H1 (cell line): ENCODE measurements around the gene FRMD4A. TPM values are rescaled to one million over a fixed set of nuclear protein-coding genes. Genes with fewer than 3 reads are reported as not detected.

ENCODE experiments used
- CTCF ChIP-seq, 3 experiments: IDR thresholded peaks; 1 replicate in 2 of 3; 2 replicates in 1 of 3; pipeline versions ENCODE4 v1.5.1 to v1.6.1; 2011; ENCODE audit warnings: low read length in 3 of 3, mild to moderate bottlenecking in 3 of 3, inconsistent platforms in 2 of 3, low read depth in 1 of 3, moderate library complexity in 1 of 3; ENCODE audit not compliant: insufficient read depth in 1 of 3; ENCODE audit errors: control extremely low read depth in 1 of 3
- SIN3A ChIP-seq, 2 experiments: IDR thresholded peaks in 1 of 2; conservative IDR thresholded peaks in 1 of 2; 2 replicates each; pipeline ENCODE4 v1.6.1; 2011 to 2012; ENCODE audit warnings: low read length in 2 of 2, improper control_type of control experiment in 1 of 2, low read depth in 1 of 2, mild to moderate bottlenecking in 1 of 2
- SP2 ChIP-seq: IDR thresholded peaks from 2 replicates; pipeline ENCODE4 v1.6.1; 2012; ENCODE audit warnings: mild to moderate bottlenecking, low read length, inconsistent platforms
- polyA plus RNA-seq, 7 experiments: library from polyadenylated mRNA; depleted of rRNA in 3 of 7; stranded (reverse) in 5 of 7; unstranded in 2 of 7; fragments of >200 nt in 5 of 7; fragments of 200-250 nt in 2 of 7; gene quantifications; 1 replicate in 5 of 7; 2 replicates in 1 of 7; 4 replicates in 1 of 7; pipeline versions ENCODE4 v1.2.1 to v1.2.3, GENCODE V29; 2011 to 2013; ENCODE audit warnings: missing spikeins in 2 of 7, mixed read lengths in 2 of 7
- total RNA-seq: library from RNA; stranded (reverse); fragmentation: NEBNext Ultra II Directional; extraction: Animal tissue kit (Norgen Biotek cat#: 25700); gene quantifications from 2 replicates; pipeline ENCODE4 v1.2.1, GENCODE V29; 2021

Gene FRMD4A
- total and polyA plus RNA-seq, 2 of the 8 experiments (the other 6 are each of a cell fraction or from before 2014, with no cell fraction given) = 38.6 to 39.6 TPM

DNA sequence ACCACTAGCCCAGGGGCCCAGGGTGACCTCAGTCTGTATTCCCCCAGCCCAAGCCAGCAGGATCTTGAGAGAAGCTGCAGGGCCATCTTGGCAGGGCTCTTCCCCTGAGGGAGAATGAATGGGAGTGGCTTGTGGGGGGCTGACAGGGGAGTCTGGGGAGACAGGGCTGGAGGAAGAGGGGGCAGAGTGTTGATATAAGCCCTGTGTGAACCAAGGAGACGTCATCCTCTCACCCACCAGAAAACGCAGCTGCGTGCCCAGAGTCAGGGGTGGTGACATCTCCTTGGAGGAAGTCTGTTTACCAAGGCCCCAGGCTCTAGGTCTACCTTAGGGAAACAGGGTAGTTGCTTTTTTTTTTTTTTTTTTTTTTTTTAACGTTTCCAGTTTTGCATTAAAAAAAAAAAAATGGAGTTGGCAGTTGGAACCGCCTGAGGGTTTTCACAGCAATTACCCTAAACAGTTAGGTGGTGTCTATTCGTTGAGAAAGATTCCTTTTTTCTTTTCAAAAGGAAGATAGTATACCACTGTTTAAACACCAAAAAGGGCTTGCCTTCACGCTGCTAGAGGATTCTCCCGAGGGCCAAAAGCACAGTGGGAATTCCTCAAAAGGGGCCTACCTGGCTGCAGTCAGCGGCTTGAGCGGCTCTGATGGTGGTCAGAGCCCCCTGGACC is 630.1 kb downstream of the FRMD4A start (continued):
- TF ChIP-seq CTCF (IDR thresholded peaks at IDR 0.05; ENCODE audit: control extremely low read depth in 1 of 3, insufficient read depth in 1 of 3, low read depth in 1 of 3, low read length in 3 of 3) (no peak), SIN3A (conservative IDR thresholded peaks at IDR 0.05 in 1 of 2, IDR thresholded peaks at IDR 0.05 in 1 of 2; ENCODE audit: low read depth in 1 of 2, low read length in 2 of 2) (no peak), SP2 (no peak)
